HepG2 (cell line): ENCODE results near the gene WIZ. TPM values are rescaled to one million over a fixed set of nuclear protein-coding genes. Genes with fewer than 3 reads are reported as not detected.

ENCODE experiments used
- FOXA3 ChIP-seq: IDR thresholded peaks from 2 replicates; pipeline ENCODE4 v1.6.1; 2016; ENCODE audit warnings: missing genetic modification reagents, missing compliant biosample characterization
- GABPA ChIP-seq, 2 experiments: IDR thresholded peaks; 2 replicates each; pipeline ENCODE4 v1.6.1; 2011 to 2016; ENCODE audit warnings: low read depth in 2 of 2, low read length in 1 of 2, missing biosample characterization in 1 of 2, missing genetic modification characterization in 1 of 2
- GZF1 ChIP-seq: sonication (generic); formaldehyde crosslinking; IDR thresholded peaks from 2 replicates; pipeline ENCODE4 v1.5.1; 2020; ENCODE audit warnings: mild to moderate bottlenecking, missing genetic modification reagents
- HOXA9 ChIP-seq: sonication (generic); formaldehyde crosslinking; IDR thresholded peaks from 2 replicates; pipeline ENCODE4 v1.8.1; 2022; ENCODE audit warnings: missing genetic modification reagents, mild to moderate bottlenecking, moderate library complexity, borderline replicate concordance
- IKZF1 ChIP-seq: fragments of 450-650 bp; IDR thresholded peaks from 2 replicates; pipeline ENCODE4 v1.7.1; 2016
- KMT2B ChIP-seq: IDR thresholded peaks from 2 replicates; pipeline ENCODE4 v1.6.1; 2016; ENCODE audit warnings: missing genetic modification reagents, missing compliant biosample characterization
- PTBP1 ChIP-seq: fragments of 200-400 bp; formaldehyde crosslinking; IDR thresholded peaks from 2 replicates; pipeline ENCODE4 v1.6.1; 2018; ENCODE audit warnings: low read length, low read depth; ENCODE audit not compliant: poor library complexity, severe bottlenecking
- RARG ChIP-seq: sonication (generic); formaldehyde crosslinking; IDR thresholded peaks from 2 replicates; pipeline ENCODE4 v1.4.0; 2020; ENCODE audit warnings: low read depth, mild to moderate bottlenecking, missing genetic modification reagents
- ZNF253 ChIP-seq: sonication (generic); formaldehyde crosslinking; IDR thresholded peaks from 2 replicates; pipeline ENCODE4 v1.8.0; 2022; ENCODE audit warnings: mild to moderate bottlenecking, missing genetic modification reagents, borderline replicate concordance
- ZNF44 ChIP-seq: sonication (generic); formaldehyde crosslinking; IDR thresholded peaks from 2 replicates; pipeline ENCODE4 v1.5.1; 2020; ENCODE audit warnings: mild to moderate bottlenecking, missing genetic modification reagents
- ZNF451 ChIP-seq: sonication (generic); formaldehyde crosslinking; IDR thresholded peaks from 2 replicates; pipeline ENCODE4 v1.5.0; 2020; ENCODE audit warnings: mild to moderate bottlenecking, missing genetic modification reagents
- ZNF543 ChIP-seq: sonication (generic); formaldehyde crosslinking; IDR thresholded peaks from 2 replicates; pipeline ENCODE4 v1.4.0; 2020; ENCODE audit warnings: mild to moderate bottlenecking, missing genetic modification reagents
- ZNF766 ChIP-seq: sonication (generic); formaldehyde crosslinking; IDR thresholded peaks from 2 replicates; pipeline ENCODE4 v1.5.0; 2020; ENCODE audit warnings: missing genetic modification reagents, borderline replicate concordance
- polyA plus RNA-seq, 8 experiments: library from polyadenylated mRNA; depleted of rRNA in 3 of 8; stranded (reverse) in 7 of 8; unstranded in 1 of 8; fragments of >200 nt; fragmentation: Illumina TruSeq in 4 of 8; extraction: Trizol in 4 of 8; gene quantifications; 2 replicates each; pipeline versions ENCODE4 v1.2.1 to v1.2.3, GENCODE V29; 2011 to 2016; ENCODE audit warnings: low read depth in 4 of 8, missing spikeins in 1 of 8, mixed read lengths in 1 of 8; ENCODE audit not compliant: insufficient read depth in 1 of 8
- total RNA-seq, 5 experiments: library from RNA; depleted of rRNA; stranded (reverse); fragments of >200 nt; fragmentation: Illumina TruSeq; extraction: Trizol; gene quantifications; 2 replicates each; pipeline ENCODE4 v1.2.3, GENCODE V29; 2016; ENCODE audit warnings: low read depth in 1 of 5
- TF ChIP-seq, protein P1 (sequence below): sonication (generic); formaldehyde crosslinking; IDR thresholded peaks from 2 replicates; pipeline ENCODE4 v1.5.1; 2020; ENCODE audit warnings: mild to moderate bottlenecking, missing genetic modification reagents, moderate library complexity

WIZ gene
- total and polyA plus RNA-seq, 2 of the 13 experiments (the other 11 are each of a cell fraction or from before 2014, with no cell fraction given) = 4.7 to 4.8 TPM

DNA sequence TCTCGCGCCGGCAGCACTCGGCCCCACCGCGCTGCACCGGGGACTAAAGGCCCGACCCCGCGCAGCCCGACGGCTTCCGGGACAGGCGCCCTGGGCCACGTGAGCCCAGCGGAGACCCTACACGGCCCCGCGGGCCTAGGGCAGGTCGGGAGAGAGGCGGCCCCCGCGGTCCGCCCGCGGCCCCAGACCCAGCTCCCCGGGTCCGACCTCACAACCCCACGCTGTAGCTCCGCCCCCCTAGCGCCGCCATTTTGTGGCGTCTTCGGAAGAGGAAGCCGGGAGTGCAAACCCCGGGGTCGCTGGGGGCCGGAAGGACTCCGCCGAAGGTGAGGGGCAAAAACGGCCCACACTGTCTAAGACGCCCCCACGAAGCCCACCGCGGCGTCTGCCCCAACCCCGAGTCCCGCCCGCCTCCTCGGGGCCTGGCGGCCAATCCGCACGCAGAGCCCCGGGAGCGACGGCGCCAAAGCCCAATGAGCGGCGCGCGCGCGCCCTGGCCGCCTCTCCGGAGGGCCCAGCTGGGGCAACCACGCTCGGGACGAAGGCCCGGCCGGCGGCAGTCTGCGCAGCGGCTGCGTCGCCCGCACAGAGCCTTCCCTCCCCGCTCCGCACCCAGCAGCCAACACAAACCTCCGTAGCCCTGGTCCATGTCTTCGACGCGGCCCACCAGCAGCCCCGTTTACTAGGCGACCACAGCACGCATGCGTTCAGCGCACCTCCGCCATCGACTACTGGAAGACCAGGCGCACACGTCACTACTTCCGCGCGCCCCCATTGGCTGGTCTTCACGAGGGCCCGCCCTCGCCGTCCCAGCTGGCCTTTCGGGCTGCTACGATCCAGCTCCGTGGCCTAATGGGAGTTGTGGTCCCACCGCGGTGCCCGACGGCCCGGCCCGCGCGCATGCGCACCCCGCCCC lies 70.4 kb downstream of the WIZ start, which contains the start of gene AKAP8 (continued):
- TF ChIP-seq ZNF44 (CRISPR knock-in tag) = no peak; the same call in 1 of the 2 replicates
- TF ChIP-seq HOXA9 (CRISPR knock-in tag) = peak; percentile 90
- no peak for TF ChIP-seq IKZF1
- no peak for TF ChIP-seq PTBP1
- no peak for TF ChIP-seq GZF1 (CRISPR knock-in tag)
- TF ChIP-seq, protein P1, sequence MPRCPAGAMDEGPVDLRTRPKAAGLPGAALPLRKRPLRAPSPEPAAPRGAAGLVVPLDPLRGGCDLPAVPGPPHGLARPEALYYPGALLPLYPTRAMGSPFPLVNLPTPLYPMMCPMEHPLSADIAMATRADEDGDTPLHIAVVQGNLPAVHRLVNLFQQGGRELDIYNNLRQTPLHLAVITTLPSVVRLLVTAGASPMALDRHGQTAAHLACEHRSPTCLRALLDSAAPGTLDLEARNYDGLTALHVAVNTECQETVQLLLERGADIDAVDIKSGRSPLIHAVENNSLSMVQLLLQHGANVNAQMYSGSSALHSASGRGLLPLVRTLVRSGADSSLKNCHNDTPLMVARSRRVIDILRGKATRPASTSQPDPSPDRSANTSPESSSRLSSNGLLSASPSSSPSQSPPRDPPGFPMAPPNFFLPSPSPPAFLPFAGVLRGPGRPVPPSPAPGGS (CRISPR knock-in tag) = peak; percentile 69
- peak; percentile 62 for TF ChIP-seq KMT2B (CRISPR knock-in tag)
- no peak; the same call in 1 of the 2 replicates for TF ChIP-seq ZNF543 (CRISPR knock-in tag)
- TF ChIP-seq ZNF766 (CRISPR knock-in tag) = 0 out of 2 replicates have a peak, but pooled peaks have one; percentile 18
- peak; percentile 54 for TF ChIP-seq GABPA (IDR thresholded peaks at IDR 0.05; ENCODE audit: low read depth, low read length)
- peak; percentile 62 for TF ChIP-seq GABPA (CRISPR knock-in tag; IDR thresholded peaks at IDR 0.05; ENCODE audit: low read depth)
- TF ChIP-seq ZNF451 = peak; percentile 52
- TF ChIP-seq RARG = no peak
- peak; percentile 50 for TF ChIP-seq FOXA3 (CRISPR knock-in tag)
- TF ChIP-seq ZNF253 (CRISPR knock-in tag) = 0 out of 2 replicates have a peak, but pooled peaks have one; percentile 27
